HCT116 (cell line): Measurements from ENCODE around the gene AP1B1. TPM values are rescaled to one million over a fixed set of nuclear protein-coding genes. Genes with fewer than 3 reads are reported as not detected.

Experiments used
- ATAC-seq: fragments of 200-7000 bp; cut with Tn5 transposase; 2 replicates; pipeline ENCODE4 v1.9.1; 2020; ENCODE audit warnings: mild to moderate bottlenecking, moderate library complexity
- BruUV-seq: library from RNA; stranded (reverse); fragments of 400-500 nt; replicated peaks from 2 replicates; lab custom pipeline; 2021; lab: Mats Ljungman, UMichigan
- CTCF ChIA-PET: fragments of 300-600 bp; sonication (Branson Sonifier 250); formaldehyde crosslinking; loops from one replicate; lab custom pipeline; 2021; ENCODE audit warnings: antibody characterized with exemption; lab: Charles Lee
- POLR2A ChIA-PET: fragments of 300-600, 350-600 bp; sonication (Branson Sonifier 250); formaldehyde crosslinking; loops from one replicate; lab custom pipeline; 2021; ENCODE audit warnings: antibody characterized with exemption; lab: Charles Lee
- RAD21 ChIA-PET, 2 experiments: fragments of 300-600 bp; sonication (Branson Sonifier 250); formaldehyde crosslinking; loops; one replicate each; lab custom pipeline; 2023; ENCODE audit warnings: low total read pairs in 2 of 2; ENCODE audit not compliant: uncharacterized antibody in 2 of 2, unreplicated experiment in 2 of 2, low non-redundant PET in 1 of 2; lab: Charles Lee
- DNase-seq: peaks from one replicate; pipeline ENCODE4 v3.0.0-alpha.2; 2010; ENCODE audit warnings: low read depth, low spot score
- H2AFZ ChIP-seq: fragments of 200-600 bp; shearing (Covaris generic), sonication (generic); 2 replicates; pipeline ENCODE4 v1.6.1; 2017; ENCODE audit warnings: low read depth, mixed run types, mixed read lengths, antibody characterized with exemption, low read length; ENCODE audit not compliant: poor library complexity, severe bottlenecking
- H3K27ac ChIP-seq: 2 replicates; pipeline ENCODE4 v1.5.1; 2012; ENCODE audit warnings: low read depth, low read length
- H3K27me3 ChIP-seq: fragments of 200-600 bp; sonication (generic); 2 replicates; pipeline ENCODE4 v1.6.1; 2016; ENCODE audit warnings: mixed run types, low read length, mixed read lengths; ENCODE audit not compliant: insufficient read depth
- H3K36me3 ChIP-seq, 2 experiments: fragments of 200-500 bp in 1 of 2; fragments of 200-600 bp in 1 of 2; sonication (Bioruptor generic) in 1 of 2; sonication (generic) in 1 of 2; 2 replicates each; pipeline versions ENCODE4 v1.5.1 to v1.6.1; 2014 to 2016; ENCODE audit warnings: low read length in 2 of 2, inconsistent platforms in 1 of 2, mixed read lengths in 1 of 2, mixed run types in 1 of 2; ENCODE audit not compliant: insufficient read depth in 2 of 2, control insufficient read depth in 1 of 2
- H3K4me1 ChIP-seq, 2 experiments: fragments of 200-600 bp in 1 of 2; sonication (generic) in 1 of 2; 2 replicates each; pipeline versions ENCODE4 v1.5.1 to v1.6.1; 2012 to 2017; ENCODE audit warnings: low read length in 2 of 2, inconsistent platforms in 1 of 2, mild to moderate bottlenecking in 1 of 2, mixed read lengths in 1 of 2, mixed run types in 1 of 2, moderate library complexity in 1 of 2; ENCODE audit not compliant: insufficient read depth in 2 of 2, control insufficient read depth in 1 of 2
- H3K4me2 ChIP-seq: fragments of 200-600 bp; sonication (generic); 2 replicates; pipeline ENCODE4 v1.6.1; 2017; ENCODE audit warnings: mixed run types, low read length, mixed read lengths
- H3K4me3 ChIP-seq, 2 experiments: fragments of 200-600 bp in 1 of 2; sonication (generic) in 1 of 2; replicated peaks in 1 of 2; 2 replicates each; pipeline ENCODE4 v1.5.1; 2011 to 2016; ENCODE audit warnings: low read length in 2 of 2, control low read depth in 1 of 2, low read depth in 1 of 2, mild to moderate bottlenecking in 1 of 2, mixed read lengths in 1 of 2, mixed run types in 1 of 2
- H3K79me2 ChIP-seq: fragments of 200-600 bp; sonication (generic); 2 replicates; pipeline ENCODE4 v1.6.1; 2017; ENCODE audit warnings: mild to moderate bottlenecking, mixed run types, low read length, moderate library complexity, mixed read lengths; ENCODE audit not compliant: insufficient read depth
- H3K9ac ChIP-seq: fragments of 200-600 bp; sonication (generic); 2 replicates; pipeline ENCODE4 v1.6.1; 2016; ENCODE audit warnings: low read length, mixed read lengths
- H3K9me2 ChIP-seq: fragments of 200-600 bp; sonication (generic), shearing (Covaris generic); 2 replicates; pipeline ENCODE4 v1.6.1; 2017; ENCODE audit warnings: mixed run types, mild to moderate bottlenecking, moderate library complexity; ENCODE audit not compliant: insufficient read depth
- H3K9me3 ChIP-seq, 2 experiments: fragments of 200-500 bp in 1 of 2; fragments of 200-600 bp in 1 of 2; sonication (Bioruptor generic) in 1 of 2; sonication (generic) in 1 of 2; 2 replicates each; pipeline ENCODE4 v1.6.1; 2014 to 2017; ENCODE audit warnings: low read length in 2 of 2, mixed read lengths in 2 of 2, inconsistent platforms in 1 of 2, low read depth in 1 of 2, mild to moderate bottlenecking in 1 of 2, mixed run types in 1 of 2, moderate library complexity in 1 of 2; ENCODE audit not compliant: control insufficient read depth in 1 of 2, insufficient read depth in 1 of 2
- H4K20me1 ChIP-seq: fragments of 200-600 bp; sonication (generic), shearing (Covaris generic); 2 replicates; pipeline ENCODE4 v1.6.1; 2017; ENCODE audit warnings: mixed run types, mild to moderate bottlenecking, moderate library complexity; ENCODE audit not compliant: insufficient read depth
- EZH2 ChIP-seq: fragments of 200-600 bp; sonication (generic); IDR thresholded peaks from 2 replicates; pipeline ENCODE4 v1.6.1; 2017; ENCODE audit warnings: antibody characterized with exemption, mixed run types
- RAD21 ChIP-seq: IDR thresholded peaks from 2 replicates; pipeline ENCODE4 v1.6.1; 2012; ENCODE audit warnings: low read depth, mild to moderate bottlenecking
- REST ChIP-seq: IDR thresholded peaks from 2 replicates; pipeline ENCODE4 v1.6.1; 2012; ENCODE audit warnings: low read depth
- SIN3A ChIP-seq: IDR thresholded peaks from 2 replicates; pipeline ENCODE4 v1.6.1; 2012; ENCODE audit warnings: low read depth
- TCF7L2 ChIP-seq: IDR thresholded peaks from 2 replicates; pipeline ENCODE4 v1.7.0; 2011; ENCODE audit warnings: borderline replicate concordance, inconsistent platforms; ENCODE audit not compliant: insufficient read depth, insufficient read length; ENCODE audit errors: extremely low read depth
- ZBTB33 ChIP-seq: IDR thresholded peaks from 2 replicates; pipeline ENCODE4 v1.6.1; 2011; ENCODE audit warnings: mild to moderate bottlenecking, low read length, moderate library complexity; ENCODE audit not compliant: insufficient replicate concordance; ENCODE audit errors: extremely low read depth
- intact Hi-C: fragments of 100-400 bp; cut with micrococcal nuclease; formaldehyde crosslinking; loops from 2 replicates; pipeline ENCODE4 v1.10.0; 2022
- total RNA-seq: library from RNA; stranded (reverse); gene quantifications from one replicate; pipeline ENCODE4 v1.2.1, GENCODE V29; 2021; ENCODE audit not compliant: unreplicated experiment
- TF ChIP-seq, protein P1 (sequence below), 3 experiments: fragments of 200-600 bp in 1 of 3; sonication (generic) in 1 of 3; IDR thresholded peaks in 2 of 3; conservative IDR thresholded peaks in 1 of 3; 2 replicates each; pipeline ENCODE4 v1.5.1; 2012 to 2017; ENCODE audit warnings: low read depth in 2 of 3, low read length in 2 of 3, antibody characterized with exemption in 1 of 3, borderline replicate concordance in 1 of 3, control low read depth in 1 of 3, mild to moderate bottlenecking in 1 of 3, mixed read lengths in 1 of 3, mixed run types in 1 of 3, moderate library complexity in 1 of 3; ENCODE audit not compliant: insufficient read depth in 1 of 3

AP1B1 gene
- total RNA-seq, 1 experiment from 2014 or later: 60.4 TPM

- ChIA-PET POLR2A (no interaction called here), CTCF (no interaction called here), RAD21 (no interaction called here)
- no peak for TF ChIP-seq ZBTB33
- no peak for TF ChIP-seq REST
- TF ChIP-seq SIN3A: no peak
- no peak for TF ChIP-seq TCF7L2
- TF ChIP-seq, protein P1, sequence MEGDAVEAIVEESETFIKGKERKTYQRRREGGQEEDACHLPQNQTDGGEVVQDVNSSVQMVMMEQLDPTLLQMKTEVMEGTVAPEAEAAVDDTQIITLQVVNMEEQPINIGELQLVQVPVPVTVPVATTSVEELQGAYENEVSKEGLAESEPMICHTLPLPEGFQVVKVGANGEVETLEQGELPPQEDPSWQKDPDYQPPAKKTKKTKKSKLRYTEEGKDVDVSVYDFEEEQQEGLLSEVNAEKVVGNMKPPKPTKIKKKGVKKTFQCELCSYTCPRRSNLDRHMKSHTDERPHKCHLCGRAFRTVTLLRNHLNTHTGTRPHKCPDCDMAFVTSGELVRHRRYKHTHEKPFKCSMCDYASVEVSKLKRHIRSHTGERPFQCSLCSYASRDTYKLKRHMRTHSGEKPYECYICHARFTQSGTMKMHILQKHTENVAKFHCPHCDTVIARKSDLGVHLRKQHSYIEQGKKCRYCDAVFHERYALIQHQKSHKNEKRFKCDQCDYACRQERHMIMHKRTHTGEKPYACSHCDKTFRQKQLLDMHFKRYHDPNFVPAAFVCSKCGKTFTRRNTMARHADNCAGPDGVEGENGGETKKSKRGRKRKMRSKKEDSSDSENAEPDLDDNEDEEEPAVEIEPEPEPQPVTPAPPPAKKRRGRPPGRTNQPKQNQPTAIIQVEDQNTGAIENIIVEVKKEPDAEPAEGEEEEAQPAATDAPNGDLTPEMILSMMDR (IDR thresholded peaks at IDR 0.05 in 2 of 3, conservative IDR thresholded peaks at IDR 0.05 in 1 of 3; ENCODE audit: borderline replicate concordance in 1 of 3, insufficient read depth in 1 of 3, low read depth in 2 of 3, low read length in 2 of 3): no peak
- TF ChIP-seq EZH2: no peak
- TF ChIP-seq RAD21: no peak
- Histone ChIP-seq H3K36me3 (peaks cover 70 to 89% of the 10 kb centered on the region in 2 experiments), H3K27me3 (no peaks in the 10 kb centered on the region), H3K9ac (no peak overlapping the region), H3K79me2 (peaks cover 92% of the 10 kb centered on the region), H3K9me2 (no peaks in the 10 kb centered on the region), H2AFZ (no peak overlapping the region), H3K4me1 (peaks cover 0 to 3% of the 10 kb centered on the region in 2 experiments; a peak in 1 of 4 replicates), H3K27ac (no peak overlapping the region), H4K20me1 (peaks cover 45% of the 10 kb centered on the region; the same call in 1 of the 2 replicates), H3K4me3 (no peak overlapping the region), H3K9me3 (no peaks in the 10 kb centered on the region), H3K4me2 (no peak overlapping the region)
- intact Hi-C loops: no loop called here
- ATAC-seq (no peak), DNase-seq (no peak)
- no TSS peak for BruUV-seq
Measured at GRCh38 chr22:29290061-29290460, 98.3 kb downstream of the AP1B1 start.
